Upper lobe of left lung (tissue), 4 donors: ENCODE measurements around the gene ECHDC3.
"Not testable (repeated sequence)": the region's sequence is repeated elsewhere in the genome, so short reads cannot be mapped to it uniquely, and the experiment has no call there.

Source experiments
- CTCF ChIP-seq, 6 experiments: fragments of 450-650 bp in 4 of 6; fragments of 200-600 bp in 2 of 6; sonication (generic) in 2 of 6; IDR thresholded peaks; one replicate each; pipeline ENCODE4 v1.5.1; 2016 to 2019; ENCODE audit warnings: antibody characterized with exemption in 6 of 6
- EP300 ChIP-seq, 4 donors: sonication (generic); formaldehyde crosslinking; IDR thresholded peaks; one replicate each; pipeline ENCODE4 v1.5.1; 2017; ENCODE audit warnings: antibody characterized with exemption in 4 of 4, control low read depth in 2 of 4
- POLR2A ChIP-seq, 4 donors: fragments of 450-650 bp; IDR thresholded peaks; one replicate each; pipeline ENCODE4 v1.5.1; 2016 to 2017; ENCODE audit warnings: antibody characterized with exemption in 4 of 4, mild to moderate bottlenecking in 2 of 4

DNA sequence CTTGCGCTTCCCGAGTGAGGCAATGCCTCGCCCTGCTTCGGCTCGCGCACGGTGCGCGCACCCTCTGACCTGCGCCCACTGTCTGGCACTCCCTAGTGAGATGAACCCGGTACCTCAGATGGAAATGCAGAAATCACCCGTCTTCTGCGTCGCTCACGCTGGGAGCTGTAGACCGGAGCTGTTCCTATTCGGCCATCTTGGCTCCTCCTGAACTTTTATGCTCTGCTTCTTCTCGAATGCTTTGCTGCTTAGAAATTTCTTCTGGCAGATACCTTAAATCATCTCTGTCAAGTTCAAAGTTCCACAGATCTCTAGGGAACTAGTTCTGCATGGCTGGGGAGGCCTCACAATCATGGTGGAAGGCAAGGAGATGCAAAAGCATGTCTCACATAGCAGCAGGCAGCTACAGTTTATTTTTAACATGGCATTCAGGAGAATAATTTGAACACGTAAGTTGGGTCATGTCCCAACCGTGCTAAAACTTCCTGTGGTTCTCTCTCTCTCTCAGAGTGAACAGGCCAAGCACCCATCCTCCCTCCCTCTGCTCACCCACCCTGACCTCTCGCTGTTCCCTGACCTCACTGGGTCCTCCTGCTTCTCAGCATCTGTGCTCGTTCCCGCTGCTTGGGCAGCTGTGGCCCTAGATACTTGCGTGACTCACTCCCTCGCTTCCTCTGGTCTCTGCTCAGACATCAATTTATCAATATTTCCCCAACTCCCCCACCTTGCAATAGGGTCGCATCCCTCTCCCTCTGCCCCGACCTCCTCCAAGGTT lies 4.7 kb upstream of the ECHDC3 start:
- TF ChIP-seq EP300, CTCF, POLR2A (IDR thresholded peaks at IDR 0.05): not testable (repeated sequence)
